ENCODE measurements around the gene OOSP3.

GRCh38 chr11:59939482-59939881 is 60.9 kb downstream of the OOSP3 start:
- TF ChIP-seq POLR2A (IDR thresholded peaks at IDR 0.05; ENCODE audit: low read depth, low read length) = no peak
- no peak for TF ChIP-seq POLR2AphosphoS5 (IDR thresholded peaks at IDR 0.05; ENCODE audit: low read depth, low read length)
- TF ChIP-seq TAF1 (IDR thresholded peaks at IDR 0.05; ENCODE audit: borderline replicate concordance, low read depth, low read length) = no peak
